Measurements from ENCODE around the gene MOCS1. TPM values are rescaled to one million over a fixed set of nuclear protein-coding genes. Genes with fewer than 3 reads are reported as not detected.

The MOCS1 gene
- total RNA-seq, 3 donors from 2014 or later = 22.0 to 30.9 (median 22.3) TPM

DNA sequence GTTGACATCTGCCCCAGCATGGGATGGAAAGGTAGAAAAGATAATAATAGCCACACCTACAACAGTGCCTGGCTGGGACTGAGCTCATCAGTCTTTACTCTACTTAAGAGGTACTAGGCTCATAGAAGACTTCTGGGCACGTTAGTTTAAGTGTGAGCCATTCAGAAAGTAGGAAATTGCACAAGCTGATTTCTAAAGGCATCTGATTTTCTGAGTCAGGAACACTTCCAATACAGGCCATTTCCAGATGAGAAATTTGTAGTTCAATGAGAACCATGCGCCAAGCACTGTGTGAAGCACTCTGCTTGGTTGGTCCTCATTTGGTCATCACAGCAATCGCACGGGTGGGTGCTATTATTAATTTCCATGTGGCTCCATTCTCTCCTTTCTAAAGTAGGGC is 42.3 kb downstream of the MOCS1 start:
- intact Hi-C loops (cut with DNase I, micrococcal nuclease) = loop anchor here (5.0 to 10.0 kb wide), 2 partner anchors 515 to 517 kb away; no protein-coding TSS in a partner anchor
- no peak for ATAC-seq
- DNase-seq = no peak

DNA sequence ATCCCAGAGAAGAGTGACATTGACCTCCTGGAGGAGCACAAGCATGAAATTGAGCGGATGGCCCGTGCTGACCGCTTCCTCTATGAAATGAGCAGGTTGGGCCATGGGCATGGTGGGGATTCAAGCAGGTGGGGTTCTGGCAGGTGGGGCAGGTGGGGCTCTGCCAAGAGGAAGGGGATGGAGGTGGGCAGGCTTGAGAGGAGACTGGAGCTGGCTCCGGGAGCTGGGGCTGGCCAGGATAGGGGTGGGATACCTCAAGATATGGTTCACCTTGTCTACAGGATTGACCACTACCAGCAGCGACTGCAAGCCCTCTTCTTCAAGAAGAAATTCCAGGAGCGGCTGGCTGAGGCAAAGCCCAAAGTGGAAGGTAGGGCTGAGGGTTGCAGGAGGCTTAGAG is 42.9 kb downstream of the MOCS1 start:
- no peaks in the 10 kb centered on the region for H3K9me3 ChIP-seq
- intact Hi-C loops (cut with DNase I, micrococcal nuclease) = loop anchor here (5.0 to 10.0 kb wide), 2 partner anchors 514 to 517 kb away; no protein-coding TSS in a partner anchor
- ATAC-seq (no peak), DNase-seq (no peak)
- no peak overlapping the region for H3K4me3 ChIP-seq
- H3K36me3 ChIP-seq (ENCODE audit: low read depth) = no peaks in the 10 kb centered on the region
- no peaks in the 10 kb centered on the region for H3K4me1 ChIP-seq (ENCODE audit: low read depth)
- TF ChIP-seq, protein P1, sequence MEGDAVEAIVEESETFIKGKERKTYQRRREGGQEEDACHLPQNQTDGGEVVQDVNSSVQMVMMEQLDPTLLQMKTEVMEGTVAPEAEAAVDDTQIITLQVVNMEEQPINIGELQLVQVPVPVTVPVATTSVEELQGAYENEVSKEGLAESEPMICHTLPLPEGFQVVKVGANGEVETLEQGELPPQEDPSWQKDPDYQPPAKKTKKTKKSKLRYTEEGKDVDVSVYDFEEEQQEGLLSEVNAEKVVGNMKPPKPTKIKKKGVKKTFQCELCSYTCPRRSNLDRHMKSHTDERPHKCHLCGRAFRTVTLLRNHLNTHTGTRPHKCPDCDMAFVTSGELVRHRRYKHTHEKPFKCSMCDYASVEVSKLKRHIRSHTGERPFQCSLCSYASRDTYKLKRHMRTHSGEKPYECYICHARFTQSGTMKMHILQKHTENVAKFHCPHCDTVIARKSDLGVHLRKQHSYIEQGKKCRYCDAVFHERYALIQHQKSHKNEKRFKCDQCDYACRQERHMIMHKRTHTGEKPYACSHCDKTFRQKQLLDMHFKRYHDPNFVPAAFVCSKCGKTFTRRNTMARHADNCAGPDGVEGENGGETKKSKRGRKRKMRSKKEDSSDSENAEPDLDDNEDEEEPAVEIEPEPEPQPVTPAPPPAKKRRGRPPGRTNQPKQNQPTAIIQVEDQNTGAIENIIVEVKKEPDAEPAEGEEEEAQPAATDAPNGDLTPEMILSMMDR (IDR thresholded peaks at IDR 0.05) = no peak

More for the DNA sequence above, 42.3 kb downstream of the MOCS1 start:
- Histone ChIP-seq H3K4me1 (ENCODE audit: low read depth) (no peaks in the 10 kb centered on the region), H3K9me3 (no peaks in the 10 kb centered on the region), H3K4me3 (no peak overlapping the region), H3K36me3 (ENCODE audit: low read depth) (no peaks in the 10 kb centered on the region)
- TF ChIP-seq, protein P1 (IDR thresholded peaks at IDR 0.05) = no peak

DNA sequence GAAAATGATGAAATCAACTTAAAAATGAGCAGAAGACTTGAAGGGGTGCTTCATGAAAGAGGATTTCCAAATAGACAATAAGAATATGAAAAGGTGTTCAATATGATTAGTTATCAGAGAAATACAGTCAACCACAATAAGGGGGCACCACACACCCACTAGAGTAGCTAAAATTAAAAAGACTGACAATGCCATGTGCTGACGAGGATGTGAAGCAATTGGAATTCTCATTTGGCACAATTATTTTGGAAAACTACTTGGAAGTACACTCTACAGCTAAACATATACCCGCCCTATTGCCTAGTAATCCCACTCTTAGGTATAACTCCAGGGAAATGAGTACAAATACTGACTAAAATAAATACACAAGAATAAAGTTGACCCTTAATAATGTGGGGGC is 45.0 kb downstream of the MOCS1 start:
- no peak for ATAC-seq
- DNase-seq = no peak
- no peak overlapping the region for H3K4me3 ChIP-seq
- H3K36me3 ChIP-seq (ENCODE audit: low read depth) = no peaks in the 10 kb centered on the region
- H3K9me3 ChIP-seq = no peaks in the 10 kb centered on the region
- intact Hi-C loops (cut with DNase I, micrococcal nuclease) = no loop called here
- H3K4me1 ChIP-seq (ENCODE audit: low read depth) = no peaks in the 10 kb centered on the region
- TF ChIP-seq, protein P1 (IDR thresholded peaks at IDR 0.05) = no peak

DNA sequence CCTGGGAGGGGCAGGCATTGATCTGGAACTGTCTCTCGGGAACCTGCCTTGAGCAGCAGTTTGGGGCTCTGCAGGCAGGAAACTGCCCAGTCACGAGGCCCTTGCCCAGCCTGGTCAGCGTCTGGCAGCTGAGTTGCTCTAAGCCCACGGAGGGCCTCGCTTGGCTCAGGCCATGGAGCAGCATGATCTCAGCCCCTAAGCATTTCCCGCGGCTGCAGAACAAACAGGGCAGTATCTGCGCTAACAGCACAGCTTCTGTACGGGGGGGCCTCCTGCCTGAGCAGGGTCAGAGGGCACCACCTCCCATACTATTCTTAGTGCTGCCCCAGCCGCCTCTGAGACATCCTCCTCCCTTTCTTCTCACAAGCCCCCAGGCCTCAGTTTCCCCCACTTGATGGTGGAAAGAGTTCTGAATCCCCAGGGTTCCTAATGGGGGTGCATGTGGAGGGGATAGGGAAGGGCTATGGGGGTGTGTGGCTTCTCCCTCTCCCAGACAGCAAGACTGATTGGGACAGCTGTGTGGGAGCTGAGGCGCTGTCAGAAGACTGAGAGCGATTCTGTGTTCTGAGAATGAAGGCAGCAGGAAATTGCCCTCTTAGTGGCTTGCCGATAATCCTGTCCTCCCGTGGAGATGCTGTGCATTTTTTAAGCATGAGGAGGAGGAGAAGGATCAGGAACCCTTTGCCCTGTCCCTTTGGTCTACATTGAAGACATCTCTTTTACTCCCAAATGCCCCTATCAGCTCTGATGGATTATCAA is 46.4 kb downstream of the MOCS1 start:
- H3K4me3 ChIP-seq = no peak overlapping the region
- H3K36me3 ChIP-seq (ENCODE audit: low read depth) = no peaks in the 10 kb centered on the region
- intact Hi-C loops (cut with DNase I, micrococcal nuclease) = no loop called here
- H3K4me1 ChIP-seq (ENCODE audit: low read depth) = no peaks in the 10 kb centered on the region
- H3K9me3 ChIP-seq = no peaks in the 10 kb centered on the region
- peak; percentile 17 to 64 (median 53) for DNase-seq
- ATAC-seq = peak; percentile 60
- TF ChIP-seq, protein P1 (IDR thresholded peaks at IDR 0.05) = no peak

DNA sequence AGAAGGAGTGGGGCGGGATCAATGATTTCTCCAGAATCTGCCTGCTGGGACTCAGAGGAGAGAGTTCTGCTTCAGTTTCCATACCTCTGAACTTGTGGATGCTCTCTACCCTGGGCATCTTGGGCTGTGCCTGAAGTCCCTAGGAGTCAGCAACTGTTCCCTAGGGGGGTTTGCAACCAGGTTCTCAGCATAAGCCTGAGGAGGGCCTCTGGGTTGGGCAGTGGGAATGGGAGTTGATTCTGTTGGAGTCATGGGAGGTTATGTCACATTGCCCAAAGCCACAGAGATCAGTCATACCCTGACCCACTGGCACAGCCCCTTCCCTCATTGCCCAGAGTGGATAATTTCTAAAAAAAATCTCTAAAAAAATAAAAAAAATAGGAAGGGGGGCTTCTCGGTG is 47.4 kb downstream of the MOCS1 start:
- Histone ChIP-seq H3K9me3 (no peaks in the 10 kb centered on the region), H3K4me1 (ENCODE audit: low read depth) (no peaks in the 10 kb centered on the region), H3K4me3 (no peak overlapping the region), H3K36me3 (ENCODE audit: low read depth) (no peaks in the 10 kb centered on the region)
- TF ChIP-seq, protein P1 (IDR thresholded peaks at IDR 0.05) = no peak
- no peak for ATAC-seq
- intact Hi-C loops (cut with DNase I, micrococcal nuclease) = no loop called here
- DNase-seq = no peak
